BE2C (cell line): Measurements from ENCODE around the gene AKT2.

Experiments
- DNase-seq: peaks from one replicate; pipeline ENCODE4 v3.0.0-alpha.2; 2020
- H3K27me3 ChIP-seq: fragments of 250-450 bp; sonication (Bioruptor Pico); 2 replicates; pipeline ENCODE4 v1.5.1; 2020; ENCODE audit warnings: mild to moderate bottlenecking
- H3K36me3 ChIP-seq: fragments of 250-450 bp; sonication (Bioruptor Pico); 2 replicates; pipeline ENCODE4 v1.5.1; 2020; ENCODE audit warnings: mild to moderate bottlenecking
- H3K4me1 ChIP-seq: fragments of 250-450 bp; sonication (Bioruptor Pico); 2 replicates; pipeline ENCODE4 v1.5.1; 2020
- H3K4me3 ChIP-seq: 2 replicates; pipeline ENCODE4 v1.5.1; 2011; ENCODE audit warnings: low read depth, low read length
- H3K9me3 ChIP-seq: fragments of 250-450 bp; sonication (Bioruptor Pico); 2 replicates; pipeline ENCODE4 v1.5.1; 2020
- CTCF ChIP-seq: IDR thresholded peaks from 2 replicates; pipeline ENCODE4 v1.5.1; 2012; ENCODE audit warnings: mild to moderate bottlenecking, low read depth, low read length

AKT2 gene

GRCh38 chr19:40249201-40249600 is 35.9 kb downstream of the AKT2 start:
- TF ChIP-seq CTCF, result no peak
- no peak overlapping the region for H3K4me3 ChIP-seq
- H3K36me3 ChIP-seq, result peaks cover 14% of the 10 kb centered on the region

GRCh38 chr19:40247735-40248262 is 37.3 kb downstream of the AKT2 start:
- H3K27me3 ChIP-seq, result no peaks in the 10 kb centered on the region
- no peak overlapping the region for H3K4me3 ChIP-seq
- no peak for DNase-seq
- TF ChIP-seq CTCF, result no peak
- H3K4me1 ChIP-seq, result no peaks in the 10 kb centered on the region
- H3K36me3 ChIP-seq, result peaks cover 12% of the 10 kb centered on the region; the same call in 1 of the 2 replicates
- no peaks in the 10 kb centered on the region for H3K9me3 ChIP-seq

More at GRCh38 chr19:40249201-40249600, 35.9 kb downstream of the AKT2 start:
- Histone ChIP-seq H3K27me3 (no peaks in the 10 kb centered on the region), H3K9me3 (no peaks in the 10 kb centered on the region), H3K4me1 (no peaks in the 10 kb centered on the region)
- no peak for DNase-seq

GRCh38 chr19:40247178-40247577 is 38.0 kb downstream of the AKT2 start:
- TF ChIP-seq CTCF, result no peak
- DNase-seq, result no peak
- peaks cover 10% of the 10 kb centered on the region for H3K36me3 ChIP-seq
- no peak overlapping the region for H3K4me3 ChIP-seq
- H3K4me1 ChIP-seq, result no peaks in the 10 kb centered on the region
- no peaks in the 10 kb centered on the region for H3K27me3 ChIP-seq
- H3K9me3 ChIP-seq, result no peaks in the 10 kb centered on the region

GRCh38 chr19:40246292-40247073 is 38.7 kb downstream of the AKT2 start:
- no peak overlapping the region for H3K4me3 ChIP-seq
- TF ChIP-seq CTCF, result no peak
- H3K36me3 ChIP-seq, result peaks cover 13% of the 10 kb centered on the region
- H3K9me3 ChIP-seq, result no peaks in the 10 kb centered on the region
- DNase-seq, result no peak
- H3K27me3 ChIP-seq, result no peaks in the 10 kb centered on the region
- no peaks in the 10 kb centered on the region for H3K4me1 ChIP-seq

- no peaks in the 10 kb centered on the region for H3K27me3 ChIP-seq
- H3K36me3 ChIP-seq, result peaks cover 15% of the 10 kb centered on the region
- no peak overlapping the region for H3K4me3 ChIP-seq
- H3K9me3 ChIP-seq, result no peaks in the 10 kb centered on the region
- DNase-seq, result no peak
- no peaks in the 10 kb centered on the region for H3K4me1 ChIP-seq
- no peak for TF ChIP-seq CTCF
Observed at GRCh38 chr19:40245506-40246128, 39.5 kb downstream of the AKT2 start.
